GM21529 (cell line): ENCODE measurements around the gene MMP14.
A peak's percentile ranks its signal among the peaks of the same experiment; 100 is the strongest.
"Not testable (repeated sequence)": the region's sequence is repeated elsewhere in the genome, so short reads cannot be mapped to it uniquely, and the experiment has no call there.

Source experiments
- ATAC-seq: cut with Tn5 transposase; IDR thresholded peaks from one replicate; pipeline ENCODE4 v1.9.1; 2021; ENCODE audit not compliant: unreplicated experiment

The MMP14 gene

DNA sequence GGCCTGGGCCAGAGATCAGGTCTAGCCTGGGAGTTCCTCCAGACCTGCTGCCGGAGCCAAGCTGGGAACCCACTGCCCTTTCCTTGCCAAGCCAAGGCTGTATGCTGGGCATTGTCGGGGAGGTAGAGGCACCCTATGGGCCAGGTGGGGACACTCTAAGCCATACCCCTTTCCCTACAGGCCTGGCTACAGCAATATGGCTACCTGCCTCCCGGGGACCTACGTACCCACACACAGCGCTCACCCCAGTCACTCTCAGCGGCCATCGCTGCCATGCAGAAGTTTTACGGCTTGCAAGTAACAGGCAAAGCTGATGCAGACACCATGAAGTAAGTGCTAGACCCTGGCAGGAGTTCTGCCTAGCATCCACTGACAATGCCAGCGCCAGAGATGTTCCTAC, 4.9 kb downstream of the MMP14 start:
- ATAC-seq = no peak

DNA sequence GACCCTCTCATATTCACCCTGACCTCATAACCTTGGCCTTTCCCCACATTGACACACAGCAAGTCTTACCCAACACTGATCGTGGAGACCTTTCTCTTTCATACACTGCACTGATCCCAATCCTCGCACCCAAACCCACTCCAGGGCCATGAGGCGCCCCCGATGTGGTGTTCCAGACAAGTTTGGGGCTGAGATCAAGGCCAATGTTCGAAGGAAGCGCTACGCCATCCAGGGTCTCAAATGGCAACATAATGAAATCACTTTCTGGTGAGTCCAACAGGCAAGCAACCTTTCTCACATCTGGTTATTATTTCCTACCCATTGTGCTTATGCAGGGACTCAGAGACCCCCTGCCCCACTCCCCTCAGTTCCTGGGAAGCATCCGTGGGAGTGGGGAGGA, 5.4 kb downstream of the MMP14 start:
- no peak for ATAC-seq

DNA sequence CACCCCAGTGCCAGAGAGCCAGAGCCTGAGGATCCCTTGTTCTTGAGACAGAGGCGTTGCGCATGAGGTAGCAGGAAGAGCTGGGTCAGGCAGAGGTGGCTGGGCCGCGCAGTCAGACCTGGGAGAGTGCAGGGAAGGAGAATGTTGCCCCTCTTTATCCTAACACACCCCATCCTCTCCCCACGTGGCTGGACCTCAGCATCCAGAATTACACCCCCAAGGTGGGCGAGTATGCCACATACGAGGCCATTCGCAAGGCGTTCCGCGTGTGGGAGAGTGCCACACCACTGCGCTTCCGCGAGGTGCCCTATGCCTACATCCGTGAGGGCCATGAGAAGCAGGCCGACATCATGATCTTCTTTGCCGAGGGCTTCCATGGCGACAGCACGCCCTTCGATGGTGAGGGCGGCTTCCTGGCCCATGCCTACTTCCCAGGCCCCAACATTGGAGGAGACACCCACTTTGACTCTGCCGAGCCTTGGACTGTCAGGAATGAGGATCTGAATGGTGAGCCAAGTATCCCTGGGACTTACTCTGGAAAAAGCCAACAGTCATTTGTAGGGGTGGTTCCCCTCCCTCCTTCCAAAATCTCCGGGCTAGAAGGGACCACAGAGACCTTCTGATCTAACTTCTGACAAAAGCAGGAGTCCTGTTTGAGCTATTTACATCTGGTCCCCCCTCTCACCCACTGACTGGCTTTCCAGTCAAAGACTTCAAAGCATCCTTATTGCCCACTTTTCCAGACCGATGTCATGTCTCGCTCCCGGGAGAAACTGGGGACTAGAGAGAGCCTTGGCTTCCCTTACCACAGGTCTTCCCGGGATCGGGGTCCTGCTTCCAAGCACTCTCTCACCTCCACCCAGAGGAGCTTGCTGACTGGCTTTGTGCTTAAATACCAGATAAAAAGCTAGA, 6.1 kb downstream of the MMP14 start:
- no peak for ATAC-seq

DNA sequence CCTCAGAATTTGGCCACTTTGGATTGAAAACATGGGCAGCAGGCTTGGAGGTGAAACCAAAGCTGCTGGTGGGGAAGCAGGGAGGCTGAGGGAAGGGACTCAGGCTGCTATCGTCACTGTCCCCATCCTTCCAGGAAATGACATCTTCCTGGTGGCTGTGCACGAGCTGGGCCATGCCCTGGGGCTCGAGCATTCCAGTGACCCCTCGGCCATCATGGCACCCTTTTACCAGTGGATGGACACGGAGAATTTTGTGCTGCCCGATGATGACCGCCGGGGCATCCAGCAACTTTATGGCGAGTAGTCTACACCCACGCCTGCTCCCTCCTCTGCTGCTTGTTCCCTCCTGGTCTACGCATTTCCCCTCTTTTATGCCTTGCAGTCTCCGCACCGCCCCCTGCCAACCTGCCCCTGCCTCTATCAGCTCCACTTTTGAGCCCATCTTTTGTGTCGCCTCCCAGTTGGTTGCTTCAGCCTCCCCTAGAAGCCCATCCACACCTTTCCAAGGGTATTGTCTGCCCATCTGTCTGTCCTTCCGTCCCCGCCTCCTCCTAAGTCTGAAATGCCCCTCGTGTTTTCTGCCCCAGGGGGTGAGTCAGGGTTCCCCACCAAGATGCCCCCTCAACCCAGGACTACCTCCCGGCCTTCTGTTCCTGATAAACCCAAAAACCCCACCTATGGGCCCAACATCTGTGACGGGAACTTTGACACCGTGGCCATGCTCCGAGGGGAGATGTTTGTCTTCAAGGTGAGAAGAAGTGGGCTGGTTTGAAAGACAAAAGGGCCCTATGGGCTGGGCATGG, 6.9 kb downstream of the MMP14 start:
- no peak for ATAC-seq

DNA sequence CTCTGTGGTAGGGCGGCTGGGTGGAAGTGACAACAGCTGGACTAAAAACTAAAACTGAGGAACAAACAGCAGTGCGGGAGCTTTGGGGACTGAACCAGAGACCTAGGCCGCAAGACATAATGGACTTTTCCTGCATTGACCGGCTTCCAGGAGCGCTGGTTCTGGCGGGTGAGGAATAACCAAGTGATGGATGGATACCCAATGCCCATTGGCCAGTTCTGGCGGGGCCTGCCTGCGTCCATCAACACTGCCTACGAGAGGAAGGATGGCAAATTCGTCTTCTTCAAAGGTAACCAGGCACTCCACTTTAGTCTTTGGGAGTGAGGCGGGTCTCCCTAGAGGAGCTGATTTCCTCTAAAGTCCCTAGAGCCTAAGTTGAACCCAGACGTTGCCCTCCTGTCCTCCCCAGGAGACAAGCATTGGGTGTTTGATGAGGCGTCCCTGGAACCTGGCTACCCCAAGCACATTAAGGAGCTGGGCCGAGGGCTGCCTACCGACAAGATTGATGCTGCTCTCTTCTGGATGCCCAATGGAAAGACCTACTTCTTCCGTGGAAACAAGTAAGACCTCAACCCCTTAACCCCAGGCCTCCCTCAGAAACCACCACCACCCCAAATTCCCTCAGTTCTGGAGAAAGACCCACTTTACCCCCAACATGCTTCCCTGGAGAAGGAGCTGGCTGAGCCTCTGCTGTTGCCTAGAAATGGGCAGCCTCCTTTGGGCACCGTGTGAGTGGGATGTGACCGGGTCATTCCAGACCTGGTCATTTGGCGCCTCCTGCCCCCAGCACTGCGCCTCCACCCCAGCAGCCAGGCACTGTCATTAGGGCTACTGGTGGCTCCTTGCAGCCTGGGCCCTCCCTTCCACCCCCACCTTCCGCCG, 8.1 kb downstream of the MMP14 start:
- ATAC-seq = no peak

DNA sequence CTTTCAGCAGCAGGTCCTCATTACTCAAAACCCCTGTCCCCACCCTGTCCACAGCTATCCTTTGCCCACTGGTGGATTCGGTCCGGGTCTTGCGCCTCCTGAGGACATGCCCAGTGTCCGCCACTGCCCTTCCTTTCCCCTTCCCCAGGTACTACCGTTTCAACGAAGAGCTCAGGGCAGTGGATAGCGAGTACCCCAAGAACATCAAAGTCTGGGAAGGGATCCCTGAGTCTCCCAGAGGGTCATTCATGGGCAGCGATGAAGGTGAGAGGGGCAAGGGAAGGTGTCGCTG, 8.7 kb downstream of the MMP14 start:
- ATAC-seq = no peak

DNA sequence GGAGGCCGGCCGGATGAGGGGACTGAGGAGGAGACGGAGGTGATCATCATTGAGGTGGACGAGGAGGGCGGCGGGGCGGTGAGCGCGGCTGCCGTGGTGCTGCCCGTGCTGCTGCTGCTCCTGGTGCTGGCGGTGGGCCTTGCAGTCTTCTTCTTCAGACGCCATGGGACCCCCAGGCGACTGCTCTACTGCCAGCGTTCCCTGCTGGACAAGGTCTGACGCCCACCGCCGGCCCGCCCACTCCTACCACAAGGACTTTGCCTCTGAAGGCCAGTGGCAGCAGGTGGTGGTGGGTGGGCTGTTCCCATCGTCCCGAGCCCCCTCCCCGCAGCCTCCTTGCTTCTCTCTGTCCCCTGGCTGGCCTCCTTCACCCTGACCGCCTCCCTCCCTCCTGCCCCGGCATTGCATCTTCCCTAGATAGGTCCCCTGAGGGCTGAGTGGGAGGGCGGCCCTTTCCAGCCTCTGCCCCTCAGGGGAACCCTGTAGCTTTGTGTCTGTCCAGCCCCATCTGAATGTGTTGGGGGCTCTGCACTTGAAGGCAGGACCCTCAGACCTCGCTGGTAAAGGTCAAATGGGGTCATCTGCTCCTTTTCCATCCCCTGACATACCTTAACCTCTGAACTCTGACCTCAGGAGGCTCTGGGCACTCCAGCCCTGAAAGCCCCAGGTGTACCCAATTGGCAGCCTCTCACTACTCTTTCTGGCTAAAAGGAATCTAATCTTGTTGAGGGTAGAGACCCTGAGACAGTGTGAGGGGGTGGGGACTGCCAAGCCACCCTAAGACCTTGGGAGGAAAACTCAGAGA, 9.6 kb downstream of the MMP14 start:
- no peak for ATAC-seq

DNA sequence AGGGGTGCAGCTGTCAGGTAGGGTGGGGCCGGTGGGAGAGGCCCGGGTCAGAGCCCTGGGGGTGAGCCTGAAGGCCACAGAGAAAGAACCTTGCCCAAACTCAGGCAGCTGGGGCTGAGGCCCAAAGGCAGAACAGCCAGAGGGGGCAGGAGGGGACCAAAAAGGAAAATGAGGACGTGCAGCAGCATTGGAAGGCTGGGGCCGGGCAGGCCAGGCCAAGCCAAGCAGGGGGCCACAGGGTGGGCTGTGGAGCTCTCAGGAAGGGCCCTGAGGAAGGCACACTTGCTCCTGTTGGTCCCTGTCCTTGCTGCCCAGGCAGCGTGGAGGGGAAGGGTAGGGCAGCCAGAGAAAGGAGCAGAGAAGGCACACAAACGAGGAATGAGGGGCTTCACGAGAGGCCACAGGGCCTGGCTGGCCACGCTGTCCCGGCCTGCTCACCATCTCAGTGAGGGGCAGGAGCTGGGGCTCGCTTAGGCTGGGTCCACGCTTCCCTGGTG, 10.5 kb downstream of the MMP14 start:
- no peak for ATAC-seq

DNA sequence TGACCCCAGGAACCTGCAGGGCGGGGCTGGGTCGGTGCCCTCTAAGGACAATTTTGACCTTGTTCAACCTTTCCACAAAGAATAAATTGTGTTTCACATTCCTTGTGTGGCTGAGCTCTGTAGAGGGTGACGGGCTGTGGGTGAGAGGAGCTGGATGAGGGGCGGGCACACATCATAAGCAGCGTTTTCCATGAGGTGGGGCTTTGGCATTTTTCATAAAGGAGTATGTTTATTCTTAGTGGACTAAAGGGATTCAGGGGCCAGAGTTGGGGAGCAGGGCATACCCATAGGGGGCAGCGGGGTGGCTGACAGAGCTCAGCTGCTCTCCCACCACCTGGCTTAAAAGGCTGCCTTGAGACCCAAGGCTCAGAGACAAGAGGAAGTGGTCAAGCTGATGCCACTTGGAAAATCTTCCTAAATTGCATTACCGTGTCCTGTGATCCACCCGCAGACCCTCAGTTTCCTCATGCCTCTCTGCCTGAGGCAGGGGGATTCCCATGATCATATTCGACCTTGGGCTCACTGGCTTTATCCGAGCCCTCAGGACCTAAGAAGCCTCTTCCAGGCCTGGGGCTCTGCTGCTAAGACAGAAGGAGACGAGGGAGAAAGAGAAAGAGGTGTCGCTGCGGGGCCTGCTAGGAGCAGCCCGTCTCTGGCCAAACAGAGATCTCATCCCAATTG, 11.4 kb downstream of the MMP14 start:
- no peak for ATAC-seq

DNA sequence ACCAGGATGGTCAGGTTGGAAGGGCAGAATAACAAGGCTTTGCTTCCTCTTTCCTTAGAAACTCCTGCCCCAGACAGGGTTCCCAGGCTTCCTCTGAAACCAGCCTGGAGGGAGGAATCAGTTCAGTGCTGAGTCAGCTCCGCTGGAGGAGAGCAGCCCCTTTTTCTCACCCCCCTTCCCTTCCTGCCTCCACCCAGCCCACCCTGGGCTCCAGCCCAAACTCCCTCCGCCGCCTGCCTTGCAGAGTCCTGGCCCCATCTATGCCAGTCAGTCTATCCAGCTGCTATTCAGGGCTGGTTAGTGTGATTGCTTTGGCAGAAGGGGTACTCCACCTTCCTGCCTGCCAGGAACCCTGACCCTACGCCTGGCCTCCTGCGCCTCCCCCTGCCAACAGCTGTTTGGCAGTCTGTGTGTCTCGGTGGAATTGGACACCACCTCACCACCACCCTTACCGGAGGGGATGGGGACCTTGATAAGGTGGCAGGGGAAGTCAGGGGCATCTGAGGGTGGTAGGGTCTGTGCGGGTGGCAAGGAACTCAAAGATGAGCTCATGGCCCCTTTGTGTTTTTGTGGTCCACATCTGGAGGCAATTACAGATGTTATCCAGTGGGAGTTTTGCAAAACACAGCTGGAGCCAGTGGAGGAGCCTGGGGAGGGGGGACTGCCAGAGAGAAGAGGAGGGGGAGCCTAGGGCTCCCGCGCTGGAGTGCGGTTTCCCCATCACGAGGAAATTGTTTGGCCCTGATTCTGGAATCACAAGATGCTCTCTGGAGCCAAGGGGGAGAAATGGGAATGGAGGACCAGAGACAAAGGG, 12.2 kb downstream of the MMP14 start:
- ATAC-seq = no peak

DNA sequence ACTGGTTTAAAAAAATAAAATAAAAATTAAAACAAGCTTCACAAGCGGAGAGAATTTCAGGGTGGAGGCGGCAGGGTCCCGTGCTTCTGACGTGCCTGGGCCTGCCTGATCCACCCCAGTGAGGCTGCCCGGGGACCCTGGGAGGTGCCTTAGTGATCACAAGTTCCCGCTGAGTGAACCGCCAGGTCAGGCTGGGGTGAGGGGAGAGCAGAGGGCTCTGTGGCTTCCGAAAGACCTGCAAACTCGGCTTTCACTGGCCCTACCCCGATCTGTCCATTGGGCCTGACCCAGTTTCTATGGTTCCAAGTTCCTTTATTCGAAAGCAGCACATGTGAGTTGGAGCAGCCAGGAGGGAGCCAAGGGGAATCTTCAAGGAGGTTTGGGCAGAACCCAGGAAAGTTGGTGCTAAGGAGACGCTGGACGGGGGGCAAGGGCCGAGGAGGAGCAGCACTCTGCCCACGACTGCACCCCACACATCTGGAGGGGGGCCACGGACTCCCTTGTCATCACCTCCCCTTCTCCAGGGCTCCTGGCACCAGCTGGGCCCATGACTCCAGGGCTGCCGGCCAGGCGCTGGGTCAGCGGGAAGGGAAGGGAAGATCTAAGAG, 12.9 kb downstream of the MMP14 start:
- no peak for ATAC-seq

DNA sequence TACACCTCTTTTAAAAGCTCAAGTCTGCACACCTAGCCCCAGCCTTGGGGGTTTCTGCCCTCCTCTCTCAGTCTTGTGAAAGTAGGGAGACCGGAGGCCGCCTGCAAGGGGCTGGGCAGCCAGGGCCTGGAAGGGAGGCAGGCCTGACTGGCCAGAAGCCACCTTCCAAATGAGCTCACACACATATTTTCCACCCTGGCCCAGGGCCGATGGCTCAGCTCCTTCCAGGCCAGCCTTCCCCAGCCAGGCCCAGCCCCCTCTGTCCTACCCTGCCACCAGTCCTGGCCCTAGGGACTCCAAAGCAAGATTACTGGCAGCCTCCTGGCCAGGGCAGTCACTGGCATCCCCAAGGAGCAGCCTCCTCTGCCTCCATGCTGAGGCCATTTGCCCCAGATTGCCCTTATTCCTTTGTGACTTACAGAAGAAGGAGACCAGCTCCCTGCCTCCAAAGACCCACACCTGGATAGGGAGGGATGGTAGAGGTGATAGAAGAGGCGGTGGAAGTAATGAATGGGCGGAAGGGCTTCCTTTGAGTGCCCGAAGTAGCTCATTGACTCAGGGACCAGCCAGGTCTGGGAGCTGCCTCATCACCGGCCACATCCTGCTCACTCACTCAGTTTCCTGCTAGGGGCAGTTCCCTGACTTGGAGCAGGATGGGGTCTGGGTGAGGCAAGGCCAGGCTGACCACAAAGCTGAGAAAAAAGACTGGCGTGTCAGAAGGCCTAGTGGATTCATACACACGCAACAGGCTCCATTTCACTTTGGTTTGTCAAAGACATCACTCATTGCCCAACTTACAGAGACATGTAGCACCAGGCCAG, 14.8 kb downstream of the MMP14 start:
- no peak for ATAC-seq

DNA sequence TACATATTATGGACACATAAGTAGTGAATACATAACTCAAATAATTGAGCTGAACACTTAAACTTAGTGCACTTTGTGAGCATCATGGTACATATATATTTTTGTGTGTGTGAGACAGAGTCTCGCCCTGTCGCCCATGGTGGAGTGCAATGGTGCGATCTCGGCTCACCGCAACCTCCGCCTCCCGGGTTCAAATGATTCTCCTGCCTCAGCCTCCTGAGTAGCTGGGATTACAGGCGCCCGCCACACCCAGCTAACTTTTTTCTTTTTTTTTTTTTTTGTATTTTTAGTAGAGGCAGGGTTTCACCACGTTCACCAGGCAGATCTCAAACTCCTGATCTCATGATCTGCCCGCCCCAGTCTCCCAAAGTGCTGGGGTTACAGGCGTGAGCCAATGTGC, 15.8 kb downstream of the MMP14 start:
- ATAC-seq = not testable (repeated sequence)

DNA sequence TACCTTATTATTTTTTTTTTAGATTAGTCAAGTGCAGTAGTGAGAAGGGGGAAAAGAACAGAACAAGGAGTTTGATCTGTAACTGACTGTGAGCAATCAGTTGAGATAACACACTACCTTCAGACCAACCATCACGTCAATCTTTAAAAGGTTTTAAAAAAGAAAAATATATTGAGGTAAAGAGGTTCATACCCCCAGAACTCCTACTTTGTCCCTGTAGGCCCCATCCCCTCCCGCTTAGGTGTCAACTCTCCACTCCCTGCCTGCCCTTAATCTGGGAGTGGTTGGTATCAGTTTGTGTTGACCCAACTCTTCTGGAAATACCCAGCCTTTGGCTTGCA, 16.2 kb downstream of the MMP14 start:
- no peak for ATAC-seq

DNA sequence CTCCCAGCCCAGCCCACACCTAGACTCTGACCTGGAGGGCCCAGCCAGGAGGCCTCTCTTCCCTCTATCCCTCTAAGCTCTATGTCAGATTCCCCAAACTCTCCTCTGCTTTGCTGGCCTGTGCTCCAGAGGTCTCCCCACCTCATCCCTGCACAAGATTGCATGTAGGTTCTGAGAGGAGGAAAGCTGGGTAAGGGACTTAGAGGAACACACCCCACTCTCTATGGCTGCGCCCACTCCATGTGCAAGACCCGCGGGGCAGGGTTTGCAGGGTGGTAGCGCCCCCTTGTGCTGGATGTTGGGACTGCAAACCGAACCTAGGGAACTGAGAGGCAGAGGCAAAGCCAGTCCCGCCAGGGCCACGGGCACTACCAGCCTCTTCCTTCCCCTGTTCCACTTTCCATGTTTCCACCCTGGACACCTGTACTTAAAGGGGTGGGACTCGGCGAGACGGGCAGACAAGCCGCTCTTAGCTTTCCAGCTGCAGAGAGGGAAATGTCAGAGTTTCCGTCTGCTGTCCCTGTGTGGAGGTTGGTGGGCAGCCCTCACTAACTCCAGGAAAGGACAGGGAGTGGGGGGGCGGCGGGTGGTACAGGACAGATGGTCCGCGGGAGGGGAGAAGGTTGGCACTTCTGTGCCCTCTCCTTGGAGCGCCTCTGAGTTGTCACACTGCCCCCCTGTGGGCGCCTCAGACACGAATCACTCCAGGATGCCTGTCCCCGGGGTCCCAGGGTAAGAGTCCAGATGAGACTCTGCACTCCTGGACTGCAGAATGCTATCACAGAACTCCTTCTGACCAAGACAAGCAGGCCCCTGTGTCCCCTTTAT, 16.8 kb downstream of the MMP14 start:
- ATAC-seq = peak; percentile 82

DNA sequence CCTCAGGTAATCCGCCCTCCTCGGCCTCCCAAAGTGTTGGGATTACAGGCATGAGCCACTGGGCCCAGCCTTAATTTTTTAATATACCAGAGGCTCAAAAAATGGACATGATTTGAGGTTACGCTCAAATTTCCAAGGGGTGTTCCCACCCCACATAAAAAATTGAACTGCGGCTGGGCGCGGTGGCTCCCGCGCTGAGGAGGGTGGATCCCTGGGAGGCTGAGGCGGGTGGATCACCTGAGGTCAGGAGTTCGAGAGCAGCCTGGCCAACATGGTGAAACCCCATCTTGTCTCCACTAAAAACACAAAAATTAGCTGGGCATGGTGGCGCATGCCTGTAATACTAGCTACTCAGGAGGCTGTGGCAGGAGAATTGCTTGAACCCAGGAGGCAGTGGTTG, 17.9 kb downstream of the MMP14 start:
- ATAC-seq = not testable (repeated sequence)
